Stomach smooth muscle (tissue), 2 donors: ENCODE data around the gene TNS2.
"Not testable (repeated sequence)": the region's sequence is repeated elsewhere in the genome, so short reads cannot be mapped to it uniquely, and the experiment has no call there.

Source experiments
- H3K27ac ChIP-seq: one replicate; pipeline ENCODE4 v1.7.0; 2013; ENCODE audit warnings: mild to moderate bottlenecking, low read length, inconsistent platforms
- H3K27me3 ChIP-seq, 2 donors: one replicate each; pipeline ENCODE4 v1.7.0; 2013; ENCODE audit warnings: low read length in 2 of 2; ENCODE audit not compliant: insufficient read depth in 2 of 2, control insufficient read depth in 1 of 2
- H3K36me3 ChIP-seq, 2 donors: one replicate each; pipeline ENCODE4 v1.7.0; 2013; ENCODE audit warnings: low read length in 2 of 2; ENCODE audit not compliant: control insufficient read depth in 2 of 2, insufficient read depth in 2 of 2
- H3K4me1 ChIP-seq: one replicate; pipeline ENCODE4 v1.7.0; 2013; ENCODE audit warnings: low read length; ENCODE audit not compliant: control insufficient read depth, insufficient read depth
- H3K4me3 ChIP-seq, 2 donors: one replicate each; pipeline ENCODE4 v1.7.0; 2013; ENCODE audit warnings: low read length in 2 of 2
- H3K9ac ChIP-seq, 2 donors: one replicate each; pipeline ENCODE4 v1.7.0; 2013; ENCODE audit warnings: low read length in 2 of 2, mild to moderate bottlenecking in 1 of 2
- H3K9me3 ChIP-seq, 2 donors: one replicate each; pipeline ENCODE4 v1.7.0; 2013; ENCODE audit warnings: low read length in 2 of 2; ENCODE audit not compliant: control insufficient read depth in 2 of 2
- donor health status: healthy.
- donor health status: Pancreatic carcinoma.

The TNS2 gene

GRCh38 chr12:53112431-53112830 is 62.6 kb downstream of the TNS2 start:
- not testable (repeated sequence) for H3K4me3 ChIP-seq, H3K27me3 ChIP-seq, H3K27ac ChIP-seq, H3K9me3 ChIP-seq, H3K9ac ChIP-seq, H3K36me3 ChIP-seq
- H3K4me1 ChIP-seq: peaks cover 10% of the 10 kb centered on the region

- H3K9ac ChIP-seq: no peak overlapping the region
- H3K27me3 ChIP-seq: no peaks in the 10 kb centered on the region
- H3K36me3 ChIP-seq: no peaks in the 10 kb centered on the region
- no peaks in the 10 kb centered on the region for H3K9me3 ChIP-seq
- no peak overlapping the region for H3K27ac ChIP-seq
- H3K4me3 ChIP-seq: no peak overlapping the region
- H3K4me1 ChIP-seq: peaks cover 10% of the 10 kb centered on the region
Observed at GRCh38 chr12:53113136-53113705, 63.4 kb downstream of the TNS2 start.

- Histone ChIP-seq H3K4me3 (no peak overlapping the region), H3K36me3 (no peaks in the 10 kb centered on the region), H3K9ac (no peak overlapping the region), H3K27me3 (no peaks in the 10 kb centered on the region), H3K9me3 (no peaks in the 10 kb centered on the region), H3K27ac (no peak overlapping the region), H3K4me1 (peaks cover 10% of the 10 kb centered on the region)
Observed at GRCh38 chr12:53113951-53114350, 64.1 kb downstream of the TNS2 start.
